Psoas muscle (tissue), 8 donors: ENCODE measurements around the gene UNCX. TPM values are rescaled to one million over a fixed set of nuclear protein-coding genes. Genes with fewer than 3 reads are reported as not detected.

Experiments used
- ATAC-seq, 4 donors: fragments of 200-7000 bp; cut with Tn5 transposase; one replicate each; pipeline ENCODE4 v1.9.1; 2020; ENCODE audit warnings: moderate library complexity in 3 of 4, mild to moderate bottlenecking in 2 of 4
- DNase-seq, 2 donors: peaks; one replicate each; pipeline ENCODE4 v3.0.0-alpha.2; 2020
- H3K27ac ChIP-seq: fragments of 200-600 bp; one replicate; pipeline ENCODE4 v1.8.0; 2022
- H3K27me3 ChIP-seq, 3 donors: fragments of 200-600 bp in 1 of 3; one replicate each; pipeline versions ENCODE4 v1.6.1 to v1.8.0; 2013 to 2022; ENCODE audit warnings: low read length in 2 of 3, mild to moderate bottlenecking in 2 of 3, moderate library complexity in 1 of 3; ENCODE audit not compliant: insufficient read depth in 3 of 3
- H3K36me3 ChIP-seq, 2 donors: fragments of 200-600 bp in 1 of 2; one replicate each; pipeline versions ENCODE4 v1.6.1 to v1.8.0; 2013 to 2022; ENCODE audit warnings: low read depth in 1 of 2, mild to moderate bottlenecking in 1 of 2, moderate library complexity in 1 of 2; ENCODE audit not compliant: insufficient read depth in 1 of 2
- H3K4me1 ChIP-seq: fragments of 200-600 bp; one replicate; pipeline ENCODE4 v1.8.0; 2022
- H3K4me3 ChIP-seq: fragments of 200-600 bp; one replicate; pipeline ENCODE4 v1.8.0; 2022; ENCODE audit warnings: mild to moderate bottlenecking
- H3K9me3 ChIP-seq: fragments of 200-600 bp; one replicate; pipeline ENCODE4 v1.8.0; 2022
- WGBS, 3 donors: extraction: QIAGEN DNeasy Blood & Tissue Kit; methylation state at CpG; one replicate each; pipeline versions ENCODE4 v1.1.6 to v1.1.7; 2013; 5-methylcytosine and 5-hydroxymethylcytosine counted together
- intact Hi-C, 2 donors: fragments of 100-400 bp; cut with DNase I; formaldehyde crosslinking; loops; one replicate each; pipeline versions ENCODE4 v1.11.0 to v1.14.2; 2022
- polyA plus RNA-seq, 3 donors: library from polyadenylated mRNA; stranded (reverse); fragments of 200-250 nt; gene quantifications; one replicate each; pipeline ENCODE4 v1.2.3, GENCODE V29; 2013
- total RNA-seq, 4 donors: library from RNA; stranded (reverse); fragmentation: NEBNext Ultra II Directional in 2 of 4; extraction: Animal tissue kit (Norgen Biotek cat#: 25700) in 2 of 4; gene quantifications; one replicate each; pipeline versions ENCODE4 v1.2.1 to v1.2.4, GENCODE V29; 2021 to 2023
- TF ChIP-seq, protein P1 (sequence below): fragments of 200-600 bp; IDR thresholded peaks from one replicate; pipeline ENCODE4 v1.8.0; 2022; ENCODE audit warnings: antibody characterized with exemption
- donor health status: healthy with polysubstance abuse.
- donor health status: DM: no; HTN: no; CAD: no; lungs with moderate emphysema.
- donor health status: Bipolar disorder and iron deficiency.
- donor health status: healthy.
- donor health status: DM: yes; HTN: yes; CAD: no.
- donor health status: DM: no; HTN: no; CAD: no.
- donor health status: DM: no; HTN: no; CAD: no.
- donor health status: DM: yes; HTN: yes; CAD: no.

The UNCX gene
- total and polyA plus RNA-seq, 7 donors: not detected

- H3K27me3 ChIP-seq: peaks cover 0 to 94% (median 10%) of the 10 kb centered on the region in 3 donors
- intact Hi-C loops: no loop called here
- no peaks in the 10 kb centered on the region for H3K9me3 ChIP-seq
- H3K27ac ChIP-seq: no peak overlapping the region
- H3K36me3 ChIP-seq: no peaks in the 10 kb centered on the region
- H3K4me3 ChIP-seq: no peak overlapping the region
- no peak for ATAC-seq
- TF ChIP-seq, protein P1, sequence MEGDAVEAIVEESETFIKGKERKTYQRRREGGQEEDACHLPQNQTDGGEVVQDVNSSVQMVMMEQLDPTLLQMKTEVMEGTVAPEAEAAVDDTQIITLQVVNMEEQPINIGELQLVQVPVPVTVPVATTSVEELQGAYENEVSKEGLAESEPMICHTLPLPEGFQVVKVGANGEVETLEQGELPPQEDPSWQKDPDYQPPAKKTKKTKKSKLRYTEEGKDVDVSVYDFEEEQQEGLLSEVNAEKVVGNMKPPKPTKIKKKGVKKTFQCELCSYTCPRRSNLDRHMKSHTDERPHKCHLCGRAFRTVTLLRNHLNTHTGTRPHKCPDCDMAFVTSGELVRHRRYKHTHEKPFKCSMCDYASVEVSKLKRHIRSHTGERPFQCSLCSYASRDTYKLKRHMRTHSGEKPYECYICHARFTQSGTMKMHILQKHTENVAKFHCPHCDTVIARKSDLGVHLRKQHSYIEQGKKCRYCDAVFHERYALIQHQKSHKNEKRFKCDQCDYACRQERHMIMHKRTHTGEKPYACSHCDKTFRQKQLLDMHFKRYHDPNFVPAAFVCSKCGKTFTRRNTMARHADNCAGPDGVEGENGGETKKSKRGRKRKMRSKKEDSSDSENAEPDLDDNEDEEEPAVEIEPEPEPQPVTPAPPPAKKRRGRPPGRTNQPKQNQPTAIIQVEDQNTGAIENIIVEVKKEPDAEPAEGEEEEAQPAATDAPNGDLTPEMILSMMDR: no peak
- H3K4me1 ChIP-seq: no peaks in the 10 kb centered on the region
- WGBS, 3 donors: 64 to 74% (median 65%) methylated on average over 26 of the region's 26 CpGs
- peak; percentile 6 to 36 for DNase-seq
Observed at GRCh38 chr7:1255817-1256340, 23.2 kb downstream of the UNCX start.

DNA sequence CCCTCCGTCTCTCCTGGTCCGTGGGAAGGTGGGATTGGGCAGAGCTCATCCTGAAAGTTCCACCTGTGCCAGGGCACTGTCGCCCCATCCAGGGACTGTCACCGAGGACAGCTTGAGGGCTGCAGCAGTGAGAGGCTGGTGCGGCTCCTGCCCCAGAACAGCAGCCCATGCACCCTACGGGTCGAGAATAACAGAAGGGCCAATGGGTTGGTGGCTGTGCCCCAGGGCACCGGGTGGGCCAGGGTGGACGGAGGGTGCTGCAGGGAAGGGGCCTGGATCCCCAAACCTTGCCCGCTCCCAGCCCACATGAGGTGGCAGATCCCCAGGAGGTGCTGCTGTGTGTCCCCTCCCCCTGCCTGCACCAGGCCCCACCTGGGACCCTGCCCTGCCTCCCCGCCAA is 23.9 kb downstream of the UNCX start:
- intact Hi-C loops: no loop called here
- no peaks in the 10 kb centered on the region for H3K9me3 ChIP-seq
- no peaks in the 10 kb centered on the region for H3K36me3 ChIP-seq
- DNase-seq (peak in 1 of 2 donors; percentile 4), ATAC-seq (no peak)
- H3K4me1 ChIP-seq: no peaks in the 10 kb centered on the region
- peaks cover 0 to 89% (median 10%) of the 10 kb centered on the region in 3 donors for H3K27me3 ChIP-seq
- H3K4me3 ChIP-seq: no peak overlapping the region
- no peak overlapping the region for H3K27ac ChIP-seq
- 79 to 80% (median 79%) methylated on average over 10 to 11 of the region's 11 CpGs for WGBS, 3 donors
- TF ChIP-seq, protein P1: no peak

- no peaks in the 10 kb centered on the region for H3K9me3 ChIP-seq
- TF ChIP-seq, protein P1: no peak
- no peak for ATAC-seq
- 49 to 67% (median 61%) methylated on average over 12 of the region's 12 CpGs for WGBS, 3 donors
- no peak overlapping the region for H3K4me3 ChIP-seq
- no peaks in the 10 kb centered on the region for H3K36me3 ChIP-seq
- H3K27ac ChIP-seq: no peak overlapping the region
- H3K27me3 ChIP-seq: peaks cover 0 to 84% (median 10%) of the 10 kb centered on the region in 3 donors
- peak in 1 of 2 donors; percentile 7 for DNase-seq
- H3K4me1 ChIP-seq: no peaks in the 10 kb centered on the region
- intact Hi-C loops: no loop called here
Observed at GRCh38 chr7:1257221-1257620, 24.5 kb downstream of the UNCX start.

- H3K4me3 ChIP-seq: no peak overlapping the region
- intact Hi-C loops: no loop called here
- no peaks in the 10 kb centered on the region for H3K4me1 ChIP-seq
- DNase-seq (no peak), ATAC-seq (no peak)
- no peaks in the 10 kb centered on the region for H3K36me3 ChIP-seq
- 50 to 60% (median 59%) methylated on average over 12 to 13 of the region's 13 CpGs for WGBS, 3 donors
- TF ChIP-seq, protein P1: no peak
- H3K27me3 ChIP-seq: peaks cover 0 to 78% (median 10%) of the 10 kb centered on the region in 3 donors
- no peak overlapping the region for H3K27ac ChIP-seq
- no peaks in the 10 kb centered on the region for H3K9me3 ChIP-seq
Observed at GRCh38 chr7:1257863-1258262, 25.2 kb downstream of the UNCX start.
